Naive thymus-derived CD4-positive, alpha-beta T cell (primary cell): ENCODE results near the gene IL1RL2. TPM values are rescaled to one million over a fixed set of nuclear protein-coding genes. Genes with fewer than 3 reads are reported as not detected.

Experiments
- ATAC-seq: fragments of 150-1000 bp; cut with Tn5 transposase; 2 replicates; pipeline ENCODE4 v1.10.0; 2021; ENCODE audit warnings: mild to moderate bottlenecking, moderate library complexity
- CTCF ChIA-PET: fragments of 350-600 bp; sonication (Branson Sonifier 250); formaldehyde crosslinking; loops from one replicate; lab custom pipeline; 2021; ENCODE audit warnings: antibody characterized with exemption; lab: Charles Lee
- POLR2A ChIA-PET: fragments of 350-600 bp; sonication (Branson Sonifier 250); formaldehyde crosslinking; loops from one replicate; lab custom pipeline; 2021; ENCODE audit warnings: antibody characterized with exemption, inconsistent platforms; lab: Charles Lee
- DNase-seq, 9 donors: peaks; one replicate each; pipeline versions ENCODE4 v3.0.0 to v3.0.0-alpha.2; 2020 to 2022; ENCODE audit warnings: mixed read lengths in 1 of 9
- H3K27ac ChIP-seq: one replicate; pipeline ENCODE4 v1.7.0; 2013; ENCODE audit warnings: mild to moderate bottlenecking, low read depth, low read length, moderate library complexity
- H3K27me3 ChIP-seq, 2 donors: one replicate each; pipeline ENCODE4 v1.7.0; 2013; ENCODE audit warnings: low read length in 2 of 2, mild to moderate bottlenecking in 2 of 2, moderate library complexity in 2 of 2; ENCODE audit not compliant: control insufficient read depth in 2 of 2, insufficient read depth in 2 of 2
- H3K36me3 ChIP-seq, 3 experiments: 1 replicate in 2 of 3; 2 replicates in 1 of 3; pipeline ENCODE4 v1.7.0; 2013; ENCODE audit warnings: low read length in 3 of 3, mild to moderate bottlenecking in 3 of 3, moderate library complexity in 1 of 3; ENCODE audit not compliant: insufficient read depth in 3 of 3, control insufficient read depth in 2 of 3
- H3K4me1 ChIP-seq, 2 donors: one replicate each; pipeline ENCODE4 v1.7.0; 2013; ENCODE audit warnings: low read length in 2 of 2, mild to moderate bottlenecking in 2 of 2, moderate library complexity in 1 of 2; ENCODE audit not compliant: control insufficient read depth in 2 of 2, insufficient read depth in 2 of 2
- H3K4me3 ChIP-seq: 2 replicates; pipeline ENCODE4 v1.7.0; 2013; ENCODE audit warnings: mild to moderate bottlenecking, low read length
- H3K9me3 ChIP-seq, 3 experiments: 1 replicate in 2 of 3; 2 replicates in 1 of 3; pipeline ENCODE4 v1.7.0; 2013; ENCODE audit warnings: low read length in 3 of 3; ENCODE audit not compliant: control insufficient read depth in 2 of 3
- H3K27ac Mint-ChIP-seq, 9 donors: one replicate each; pipeline ENCODE4 v1.8.0; 2020 to 2022; ENCODE audit warnings: mixed read lengths in 9 of 9, mild to moderate bottlenecking in 8 of 9, moderate library complexity in 5 of 9, inconsistent platforms in 2 of 9
- H3K27me3 Mint-ChIP-seq, 5 donors: one replicate each; pipeline ENCODE4 v1.8.0; 2021 to 2022; ENCODE audit warnings: mixed read lengths in 5 of 5, mild to moderate bottlenecking in 1 of 5
- H3K36me3 Mint-ChIP-seq, 5 donors: one replicate each; pipeline ENCODE4 v1.8.0; 2020 to 2022; ENCODE audit warnings: mixed read lengths in 5 of 5, mild to moderate bottlenecking in 3 of 5, inconsistent platforms in 1 of 5
- H3K4me1 Mint-ChIP-seq, 7 donors: one replicate each; pipeline ENCODE4 v1.8.0; 2020 to 2022; ENCODE audit warnings: mixed read lengths in 7 of 7, mild to moderate bottlenecking in 3 of 7, inconsistent platforms in 1 of 7
- H3K4me3 Mint-ChIP-seq, 10 donors: one replicate each; pipeline ENCODE4 v1.8.0; 2020 to 2022; ENCODE audit warnings: mild to moderate bottlenecking in 10 of 10, mixed read lengths in 10 of 10, moderate library complexity in 6 of 10, inconsistent platforms in 2 of 10
- H3K9me3 Mint-ChIP-seq, 11 donors: one replicate each; pipeline ENCODE4 v1.8.0; 2020 to 2022; ENCODE audit warnings: mixed read lengths in 11 of 11, mild to moderate bottlenecking in 4 of 11, inconsistent platforms in 1 of 11, moderate library complexity in 1 of 11
- intact Hi-C, 2 donors: fragments of 100-400 bp; cut with micrococcal nuclease; formaldehyde crosslinking; loops; one replicate each; pipeline ENCODE4 v1.15.1; 2023
- polyA plus RNA-seq, 2 donors: library from polyadenylated mRNA; unstranded; fragments of 300-500 nt; fragmentation: Illumina TruSeq; gene quantifications; one replicate each; pipeline ENCODE4 v1.2.3, GENCODE V29; 2021
- total RNA-seq, 6 experiments: library from RNA in 5 of 6; stranded (reverse) in 5 of 6; gene quantifications; 1 replicate in 5 of 6; 2 replicates in 1 of 6; pipeline ENCODE4 v1.2.3 and lab custom pipeline; 2021 to 2026

Gene IL1RL2
- total and polyA plus RNA-seq, 7 experiments from 2014 or later, result 0.15 to 0.21 TPM; not detected in 5

GRCh38 chr2:102258025-102258385, 71.2 kb downstream of the IL1RL2 start:
- peaks cover 10 to 50% (median 20%) of the 10 kb centered on the region in 7 donors for H3K4me1 Mint-ChIP-seq
- ATAC-seq, result no peak
- H3K27me3 ChIP-seq, result no peaks in the 10 kb centered on the region
- H3K9me3 ChIP-seq, result no peaks in the 10 kb centered on the region
- H3K27me3 Mint-ChIP-seq, result no peaks in the 10 kb centered on the region
- no peak overlapping the region for H3K4me3 ChIP-seq
- CTCF ChIA-PET, result no interaction called here
- peak overlapping the region in 1 of 10 donors; percentile 8 for H3K4me3 Mint-ChIP-seq
- peaks cover 4 to 39% of the 10 kb centered on the region in 2 donors for H3K4me1 ChIP-seq
- peak overlapping the region in 2 of 9 donors; percentile 19 to 97 for H3K27ac Mint-ChIP-seq
- POLR2A ChIA-PET, result no interaction called here
- intact Hi-C loops, result loop anchor here in 1 of 2 donors (1.0 to 10.0 kb wide), 5 partner anchors 18 to 553 kb away; no protein-coding TSS in a partner anchor
- H3K27ac ChIP-seq, result no peak overlapping the region
- no peaks in the 10 kb centered on the region for H3K36me3 ChIP-seq
- DNase-seq, result no peak
- H3K9me3 Mint-ChIP-seq, result peaks cover 0 to 16% (median 0%) of the 10 kb centered on the region in 11 donors
- H3K36me3 Mint-ChIP-seq, result peaks cover 0 to 37% (median 0%) of the 10 kb centered on the region in 5 donors

DNA sequence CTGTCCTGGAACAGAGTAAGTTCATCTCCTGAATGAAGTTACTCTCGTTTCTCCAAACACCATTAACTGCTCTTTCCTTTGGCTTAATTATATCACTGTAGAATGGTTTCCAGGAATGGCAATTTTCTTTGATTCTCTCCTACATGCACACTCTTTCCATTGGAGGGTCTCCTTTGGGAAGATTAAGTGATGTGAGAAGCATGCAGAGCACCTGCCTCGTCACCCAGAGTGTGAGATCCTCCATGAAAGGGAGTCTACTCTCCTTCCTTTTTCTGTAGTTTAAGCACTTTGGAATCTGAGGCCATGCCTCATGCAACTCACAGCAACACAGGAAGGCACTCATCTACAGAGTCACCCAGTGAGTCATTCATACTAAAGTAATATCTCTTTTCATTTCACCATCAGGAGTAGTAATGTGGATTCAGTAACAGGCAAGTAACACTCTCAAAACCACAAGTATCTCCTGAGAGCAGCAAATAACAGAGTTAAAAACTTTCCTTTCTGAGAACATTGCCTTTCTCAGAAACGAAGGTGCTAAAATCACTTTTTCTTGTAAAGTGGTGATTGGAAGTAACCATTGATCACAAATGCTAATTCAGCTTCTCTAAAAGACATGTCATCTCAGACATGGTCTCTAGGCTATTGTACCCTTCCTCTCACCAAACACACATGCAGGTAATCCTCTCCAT, 71.7 kb downstream of the IL1RL2 start:
- H3K9me3 Mint-ChIP-seq, result peaks cover 0 to 16% (median 0%) of the 10 kb centered on the region in 11 donors
- Histone ChIP-seq H3K4me3 (no peak overlapping the region), H3K9me3 (no peaks in the 10 kb centered on the region), H3K27ac (no peak overlapping the region), H3K4me1 (peaks cover 4 to 36% of the 10 kb centered on the region in 2 donors), H3K27me3 (no peaks in the 10 kb centered on the region), H3K36me3 (no peaks in the 10 kb centered on the region)
- H3K4me3 Mint-ChIP-seq, result peak overlapping the region in 1 of 10 donors; percentile 86
- H3K27ac Mint-ChIP-seq, result peak overlapping the region in 3 of 9 donors; percentile 19 to 97 (median 54)
- ChIA-PET POLR2A (no interaction called here), CTCF (no interaction called here)
- ATAC-seq (peak; percentile 81), DNase-seq (no peak)
- no peaks in the 10 kb centered on the region for H3K27me3 Mint-ChIP-seq
- H3K4me1 Mint-ChIP-seq, result peaks cover 10 to 45% (median 20%) of the 10 kb centered on the region in 7 donors
- H3K36me3 Mint-ChIP-seq, result peaks cover 0 to 37% (median 0%) of the 10 kb centered on the region in 5 donors
- intact Hi-C loops, result loop anchor here in 1 of 2 donors (1.0 to 10.0 kb wide), 5 partner anchors 18 to 554 kb away; no protein-coding TSS in a partner anchor

GRCh38 chr2:102261467-102262135, 74.8 kb downstream of the IL1RL2 start:
- POLR2A ChIA-PET, result no interaction called here
- peak overlapping the region in 1 of 9 donors; percentile 20 for H3K27ac Mint-ChIP-seq
- no peak overlapping the region for H3K27ac ChIP-seq
- H3K4me1 ChIP-seq, result peaks cover 4 to 32% of the 10 kb centered on the region in 2 donors
- no peak overlapping the region for H3K4me3 Mint-ChIP-seq
- no peak overlapping the region for H3K4me3 ChIP-seq
- peaks cover 0 to 34% (median 0%) of the 10 kb centered on the region in 5 donors for H3K36me3 Mint-ChIP-seq
- H3K27me3 ChIP-seq, result no peaks in the 10 kb centered on the region
- H3K27me3 Mint-ChIP-seq, result no peaks in the 10 kb centered on the region
- no peak for DNase-seq
- H3K36me3 ChIP-seq, result no peaks in the 10 kb centered on the region
- H3K9me3 ChIP-seq, result no peaks in the 10 kb centered on the region
- intact Hi-C loops, result no loop called here
- H3K4me1 Mint-ChIP-seq, result peaks cover 3 to 37% (median 14%) of the 10 kb centered on the region in 7 donors
- peaks cover 0 to 17% (median 0%) of the 10 kb centered on the region in 11 donors for H3K9me3 Mint-ChIP-seq
- CTCF ChIA-PET, result interaction anchor here (1.3 kb wide), 1 partner anchor 10 kb away, joined by 6 read pairs; no protein-coding TSS in a partner anchor
- ATAC-seq, result no peak

DNA sequence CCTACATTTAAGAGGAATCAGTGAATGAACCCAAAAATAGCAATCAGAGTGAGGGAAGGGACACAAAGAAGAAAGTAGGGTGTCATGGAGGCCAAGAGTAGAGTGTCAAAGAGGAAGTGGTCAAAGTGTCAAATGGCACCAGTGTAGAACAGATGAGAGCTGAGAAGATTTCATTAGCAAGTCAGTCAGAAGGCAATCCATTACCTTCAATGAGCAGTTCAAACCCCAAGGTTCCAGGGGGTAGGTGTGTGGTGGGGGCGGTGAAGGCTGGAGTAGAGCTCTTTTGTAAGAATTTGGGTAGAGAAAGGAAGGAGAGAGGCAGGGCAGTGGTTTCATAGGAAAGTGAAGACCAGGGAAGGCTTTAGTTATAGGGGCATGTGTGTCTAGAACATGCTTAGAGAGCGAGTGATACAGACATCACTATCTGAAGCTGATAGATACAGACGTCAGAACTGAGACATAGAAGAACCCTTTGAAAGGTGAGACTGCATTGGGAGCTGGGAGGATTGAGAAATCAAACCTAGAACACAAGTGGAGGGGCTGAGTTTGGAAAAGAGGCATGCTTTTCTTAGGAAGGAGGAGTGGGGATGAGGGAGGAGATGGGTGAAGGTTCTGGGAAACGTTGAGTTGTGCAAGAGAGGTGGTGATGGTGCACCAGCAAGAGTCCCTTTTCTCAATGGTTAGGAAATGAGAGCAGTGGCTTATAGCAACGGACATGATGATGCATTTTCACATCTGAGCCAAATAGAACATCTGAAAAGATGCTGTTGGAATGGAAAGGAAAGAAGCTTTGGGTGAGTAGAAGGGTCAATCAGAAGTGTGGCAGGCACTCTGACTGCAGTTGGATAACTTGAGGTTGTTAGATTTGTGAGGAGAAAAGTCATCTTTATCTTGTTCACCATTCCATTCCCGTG, 75.7 kb downstream of the IL1RL2 start:
- H3K27ac Mint-ChIP-seq, result no peak overlapping the region
- H3K36me3 ChIP-seq, result no peaks in the 10 kb centered on the region
- H3K4me1 Mint-ChIP-seq, result peaks cover 0 to 28% (median 11%) of the 10 kb centered on the region in 7 donors
- intact Hi-C loops, result no loop called here
- ChIA-PET POLR2A (no interaction called here), CTCF (interaction anchor here (1.3 kb wide), 1 partner anchor 11 kb away, joined by 6 read pairs; no protein-coding TSS in a partner anchor)
- no peak overlapping the region for H3K4me3 Mint-ChIP-seq
- peaks cover 0 to 27% (median 0%) of the 10 kb centered on the region in 5 donors for H3K36me3 Mint-ChIP-seq
- H3K9me3 Mint-ChIP-seq, result peaks cover 0 to 14% (median 0%) of the 10 kb centered on the region in 11 donors
- no peaks in the 10 kb centered on the region for H3K9me3 ChIP-seq
- H3K4me1 ChIP-seq, result peaks cover 0 to 29% of the 10 kb centered on the region in 2 donors
- no peaks in the 10 kb centered on the region for H3K27me3 Mint-ChIP-seq
- ATAC-seq (peak; percentile 59), DNase-seq (no peak)
- no peaks in the 10 kb centered on the region for H3K27me3 ChIP-seq
- H3K4me3 ChIP-seq, result no peak overlapping the region
- H3K27ac ChIP-seq, result no peak overlapping the region

- Histone ChIP-seq H3K4me1 (peaks cover 0 to 8% of the 10 kb centered on the region in 2 donors), H3K4me3 (no peak overlapping the region), H3K27ac (no peak overlapping the region), H3K9me3 (no peaks in the 10 kb centered on the region), H3K27me3 (no peaks in the 10 kb centered on the region), H3K36me3 (no peaks in the 10 kb centered on the region)
- peaks cover 0 to 4% (median 0%) of the 10 kb centered on the region in 5 donors for H3K27me3 Mint-ChIP-seq
- ChIA-PET CTCF (no interaction called here), POLR2A (no interaction called here)
- DNase-seq (no peak), ATAC-seq (no peak)
- no peak overlapping the region for H3K4me3 Mint-ChIP-seq
- intact Hi-C loops, result no loop called here
- H3K4me1 Mint-ChIP-seq, result peaks cover 0 to 15% (median 0%) of the 10 kb centered on the region in 7 donors
- H3K27ac Mint-ChIP-seq, result no peak overlapping the region
- peaks cover 0 to 8% (median 0%) of the 10 kb centered on the region in 11 donors for H3K9me3 Mint-ChIP-seq
- peaks cover 0 to 16% (median 0%) of the 10 kb centered on the region in 5 donors for H3K36me3 Mint-ChIP-seq
Observed at GRCh38 chr2:102264952-102265351, 78.1 kb downstream of the IL1RL2 start.

- H3K27ac Mint-ChIP-seq, result no peak overlapping the region
- H3K9me3 Mint-ChIP-seq, result peaks cover 0 to 11% (median 0%) of the 10 kb centered on the region in 11 donors
- no peak for ATAC-seq
Observed at GRCh38 chr2:102266204-102266603, 79.4 kb downstream of the IL1RL2 start.

More at GRCh38 chr2:102266204-102266603, 79.4 kb downstream of the IL1RL2 start:
- Histone ChIP-seq H3K36me3 (no peaks in the 10 kb centered on the region), H3K9me3 (no peaks in the 10 kb centered on the region), H3K4me3 (no peak overlapping the region), H3K27me3 (no peaks in the 10 kb centered on the region), H3K27ac (no peak overlapping the region), H3K4me1 (peaks cover 0 to 8% of the 10 kb centered on the region in 2 donors)
- Mint-ChIP-seq H3K36me3 (peaks cover 0 to 20% (median 0%) of the 10 kb centered on the region in 5 donors), H3K4me3 (no peak overlapping the region), H3K27me3 (peaks cover 0 to 15% (median 0%) of the 10 kb centered on the region in 5 donors), H3K4me1 (peaks cover 0 to 25% (median 0%) of the 10 kb centered on the region in 7 donors)
- POLR2A ChIA-PET, result no interaction called here
- intact Hi-C loops, result no loop called here
- no peak for DNase-seq
- CTCF ChIA-PET, result no interaction called here
